Mononuclear cell (primary cell): ENCODE results near the gene TADA2A. TPM values are rescaled to one million over a fixed set of nuclear protein-coding genes. Genes with fewer than 3 reads are reported as not detected.
"Not testable (repeated sequence)": the region's sequence is repeated elsewhere in the genome, so short reads cannot be mapped to it uniquely, and the experiment has no call there.

Source experiments
- H3K27me3 ChIP-seq: 2 replicates; pipeline ENCODE4 v1.6.0; 2011; ENCODE audit warnings: low read length, control low read depth; ENCODE audit not compliant: insufficient read depth
- H3K4me1 ChIP-seq: 2 replicates; pipeline ENCODE4 v1.5.1; 2011; ENCODE audit warnings: mild to moderate bottlenecking, low read length, control low read depth; ENCODE audit not compliant: insufficient read depth
- H3K4me3 ChIP-seq: 2 replicates; pipeline ENCODE4 v1.5.1; 2011; ENCODE audit warnings: mild to moderate bottlenecking, low read length, moderate library complexity
- H3K9me3 ChIP-seq: 2 replicates; pipeline ENCODE4 v1.5.1; 2011; ENCODE audit warnings: low read depth, mild to moderate bottlenecking, control low read depth, low read length
- total RNA-seq: library from RNA; depleted of rRNA; stranded (reverse); fragments of >200 nt; gene quantifications from one replicate; pipeline ENCODE4 v1.2.3, GENCODE V29; 2012

Gene TADA2A
- total RNA-seq, 1 donor, result 12.0 TPM

- no peaks in the 10 kb centered on the region for H3K27me3 ChIP-seq
- H3K9me3 ChIP-seq, result no peaks in the 10 kb centered on the region
- H3K4me1 ChIP-seq, result no peaks in the 10 kb centered on the region
These were observed 103.4 kb downstream of the TADA2A start for GRCh38 chr17:37510056-37510455.

GRCh38 chr17:37511642-37512041 lies 105.0 kb downstream of the TADA2A start:
- not testable (repeated sequence) for H3K4me3 ChIP-seq, H3K9me3 ChIP-seq, H3K4me1 ChIP-seq, H3K27me3 ChIP-seq

More at GRCh38 chr17:37510056-37510455, 103.4 kb downstream of the TADA2A start:
- H3K4me3 ChIP-seq, result no peak overlapping the region

DNA sequence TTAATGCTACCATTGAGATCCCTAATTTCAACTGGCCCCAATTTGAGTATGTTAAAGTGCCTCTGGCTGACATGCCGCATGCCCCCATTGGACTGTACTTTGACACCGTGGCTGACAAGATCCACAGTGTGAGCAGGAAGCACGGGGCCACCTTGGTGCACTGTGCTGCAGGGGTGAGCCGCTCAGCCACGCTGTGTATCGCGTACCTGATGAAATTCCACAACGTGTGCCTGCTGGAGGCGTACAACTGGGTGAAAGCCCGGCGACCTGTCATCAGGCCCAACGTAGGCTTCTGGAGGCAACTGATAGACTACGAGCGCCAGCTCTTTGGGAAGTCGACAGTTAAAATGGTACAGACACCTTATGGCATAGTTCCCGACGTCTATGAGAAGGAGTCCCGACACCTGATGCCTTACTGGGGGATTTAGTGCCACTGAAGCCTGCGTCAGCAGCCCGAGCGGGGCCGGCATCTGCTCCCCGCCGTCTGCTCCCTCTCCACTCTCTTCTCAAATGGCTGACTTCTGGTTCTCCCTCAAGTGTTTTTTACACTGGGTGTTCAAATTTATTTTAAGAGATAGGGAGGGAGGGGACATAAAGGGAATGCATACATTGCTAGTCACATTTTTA lies 105.9 kb downstream of the TADA2A start:
- no peak overlapping the region for H3K4me3 ChIP-seq
- no peaks in the 10 kb centered on the region for H3K9me3 ChIP-seq
- no peaks in the 10 kb centered on the region for H3K4me1 ChIP-seq

GRCh38 chr17:37513711-37514110 lies 107.0 kb downstream of the TADA2A start:
- H3K4me3 ChIP-seq, result no peak overlapping the region
- no peaks in the 10 kb centered on the region for H3K4me1 ChIP-seq
- H3K9me3 ChIP-seq, result no peaks in the 10 kb centered on the region
- H3K27me3 ChIP-seq, result no peaks in the 10 kb centered on the region

More for the DNA sequence above, 105.9 kb downstream of the TADA2A start:
- H3K27me3 ChIP-seq, result no peaks in the 10 kb centered on the region

- no peaks in the 10 kb centered on the region for H3K4me1 ChIP-seq
- H3K9me3 ChIP-seq, result no peaks in the 10 kb centered on the region
- no peaks in the 10 kb centered on the region for H3K27me3 ChIP-seq
- no peak overlapping the region for H3K4me3 ChIP-seq
These were observed 109.5 kb downstream of the TADA2A start for GRCh38 chr17:37516127-37516571.

- Histone ChIP-seq H3K4me3 (no peak overlapping the region), H3K27me3 (no peaks in the 10 kb centered on the region), H3K9me3 (no peaks in the 10 kb centered on the region), H3K4me1 (no peaks in the 10 kb centered on the region)
These were observed 111.2 kb downstream of the TADA2A start for GRCh38 chr17:37517881-37518280.

DNA sequence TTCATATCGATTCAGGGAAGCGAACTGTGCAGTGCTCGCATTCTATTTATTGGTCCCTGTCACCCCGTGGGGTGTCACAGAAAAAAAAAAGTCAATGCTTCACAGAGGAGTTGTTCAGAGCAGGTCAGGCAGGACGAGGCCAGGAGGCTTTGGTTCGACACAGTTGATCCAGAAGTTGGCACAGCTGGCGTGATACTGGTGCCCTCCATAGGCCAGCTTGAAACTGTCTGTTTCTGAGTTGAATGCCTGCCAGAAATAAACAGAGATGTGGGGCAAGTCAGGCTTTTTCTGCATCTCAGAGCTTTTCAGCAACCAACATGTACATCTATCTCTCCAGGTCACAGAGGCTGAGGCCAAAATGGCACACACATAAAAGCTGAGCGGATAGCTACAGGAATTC lies 112.1 kb downstream of the TADA2A start:
- no peaks in the 10 kb centered on the region for H3K9me3 ChIP-seq

DNA sequence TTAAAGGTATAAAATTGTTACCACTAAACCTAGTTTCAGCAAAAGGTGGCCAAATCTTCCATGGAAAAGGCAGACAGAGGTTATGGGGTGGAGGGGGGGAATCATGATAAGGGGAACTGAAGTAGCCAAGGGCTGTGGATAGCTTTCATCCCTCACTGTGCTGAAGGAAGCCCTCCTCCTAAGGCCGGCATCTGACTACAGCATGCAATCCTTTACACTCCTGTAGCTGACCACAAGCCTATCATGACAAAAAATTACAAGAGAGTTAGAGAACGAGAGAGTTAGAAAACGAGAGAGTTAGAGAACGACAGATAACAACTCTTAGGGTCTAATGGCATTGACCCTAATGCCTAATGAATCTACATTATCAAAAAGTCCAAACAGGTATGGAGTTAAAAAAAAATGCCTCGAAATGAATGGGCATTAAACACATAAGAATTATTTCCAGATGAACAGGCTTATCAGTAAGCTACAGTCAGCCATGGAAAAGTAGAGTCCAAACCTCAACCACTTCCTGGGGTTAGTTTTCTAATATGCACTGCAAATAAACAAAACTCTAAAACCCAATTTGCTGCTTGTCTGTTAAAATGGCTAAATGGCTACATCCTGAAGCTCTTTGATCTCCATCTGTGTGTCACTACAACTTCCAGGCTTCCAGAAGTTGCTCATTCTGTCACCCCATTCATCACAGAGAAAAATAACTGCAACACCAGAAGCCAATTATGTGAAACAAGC lies 112.7 kb downstream of the TADA2A start:
- H3K4me1 ChIP-seq, result no peaks in the 10 kb centered on the region
- no peaks in the 10 kb centered on the region for H3K9me3 ChIP-seq
- H3K4me3 ChIP-seq, result no peak overlapping the region
- H3K27me3 ChIP-seq, result no peaks in the 10 kb centered on the region

More for the DNA sequence above, 112.1 kb downstream of the TADA2A start:
- H3K27me3 ChIP-seq, result no peaks in the 10 kb centered on the region
- no peak overlapping the region for H3K4me3 ChIP-seq
- H3K4me1 ChIP-seq, result no peaks in the 10 kb centered on the region

DNA sequence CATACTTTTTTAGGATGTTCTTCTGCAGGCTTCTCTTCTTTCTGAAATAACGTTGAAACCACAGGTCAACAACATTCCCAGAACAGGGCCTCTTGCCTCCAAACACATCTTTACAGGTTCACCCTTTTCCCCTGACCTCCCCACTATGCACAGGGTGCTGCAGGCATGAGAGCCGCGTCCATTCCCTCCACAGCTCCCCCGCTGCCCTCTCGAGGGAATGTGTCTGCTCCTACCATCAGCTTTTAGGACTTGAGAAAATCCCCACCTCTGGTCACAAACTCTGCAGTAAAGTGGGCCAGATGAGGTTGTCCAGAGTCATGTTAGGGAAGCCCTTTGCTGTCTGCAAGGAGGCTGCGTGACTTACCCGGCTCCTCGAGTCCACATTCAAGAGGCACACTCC lies 113.5 kb downstream of the TADA2A start:
- no peaks in the 10 kb centered on the region for H3K4me1 ChIP-seq
- H3K9me3 ChIP-seq, result no peaks in the 10 kb centered on the region
- no peaks in the 10 kb centered on the region for H3K27me3 ChIP-seq
- H3K4me3 ChIP-seq, result no peak overlapping the region

- Histone ChIP-seq H3K4me3 (no peak overlapping the region), H3K4me1 (no peaks in the 10 kb centered on the region), H3K9me3 (no peaks in the 10 kb centered on the region), H3K27me3 (no peaks in the 10 kb centered on the region)
These were observed 115.1 kb downstream of the TADA2A start for GRCh38 chr17:37521821-37522220.

- no peaks in the 10 kb centered on the region for H3K9me3 ChIP-seq
- H3K4me3 ChIP-seq, result no peak overlapping the region
- no peaks in the 10 kb centered on the region for H3K27me3 ChIP-seq
- no peaks in the 10 kb centered on the region for H3K4me1 ChIP-seq
These were observed 117.1 kb downstream of the TADA2A start for GRCh38 chr17:37523715-37524219.

- H3K4me1 ChIP-seq, result no peaks in the 10 kb centered on the region
- no peak overlapping the region for H3K4me3 ChIP-seq
- H3K9me3 ChIP-seq, result no peaks in the 10 kb centered on the region
These were observed 120.7 kb downstream of the TADA2A start for GRCh38 chr17:37527249-37527851.

More at GRCh38 chr17:37527249-37527851, 120.7 kb downstream of the TADA2A start:
- H3K27me3 ChIP-seq, result no peaks in the 10 kb centered on the region
